ENCODE measurements around the gene HTT-AS. TPM values are rescaled to one million over a fixed set of nuclear protein-coding genes. Genes with fewer than 3 reads are reported as not detected.

The HTT-AS gene
- total RNA-seq, 4 donors from 2014 or later, result not detected

GRCh38 chr4:3026540-3026939, 47.8 kb downstream of the HTT-AS start:
- WGBS, result 93% methylated on average over 9 of the region's 9 CpGs
- Histone ChIP-seq H3K4me1 (no peaks in the 10 kb centered on the region), H3K4me3 (no peak overlapping the region), H3K36me3 (no peaks in the 10 kb centered on the region), H3K27me3 (no peaks in the 10 kb centered on the region), H3K27ac (no peak overlapping the region), H3K9me3 (no peaks in the 10 kb centered on the region)
- DNase-seq (ENCODE audit: low spot score in 2 of 2), result no peak
- no peak for TF ChIP-seq POLR2A (IDR thresholded peaks at IDR 0.05)

GRCh38 chr4:3025881-3026280, 48.5 kb downstream of the HTT-AS start:
- Histone ChIP-seq H3K4me3 (no peak overlapping the region), H3K9me3 (no peaks in the 10 kb centered on the region), H3K36me3 (no peaks in the 10 kb centered on the region), H3K27me3 (no peaks in the 10 kb centered on the region), H3K4me1 (no peaks in the 10 kb centered on the region), H3K27ac (no peak overlapping the region)
- TF ChIP-seq EP300 (IDR thresholded peaks at IDR 0.05), result no peak
- WGBS, result 94% methylated on average over 21 of the region's 21 CpGs
- DNase-seq (ENCODE audit: low spot score in 2 of 2), result no peak

GRCh38 chr4:3022651-3023050, 51.7 kb downstream of the HTT-AS start:
- DNase-seq (ENCODE audit: low spot score in 2 of 2), result no peak
- no peak for TF ChIP-seq CTCF (IDR thresholded peaks at IDR 0.05)
- no peak for TF ChIP-seq POLR2AphosphoS5 (IDR thresholded peaks at IDR 0.05)
- no peak for TF ChIP-seq POLR2A (IDR thresholded peaks at IDR 0.05)
- TF ChIP-seq EP300 (IDR thresholded peaks at IDR 0.05), result no peak

GRCh38 chr4:3022112-3022511, 52.2 kb downstream of the HTT-AS start:
- TF ChIP-seq EP300 (IDR thresholded peaks at IDR 0.05), result no peak
- TF ChIP-seq POLR2A (IDR thresholded peaks at IDR 0.05), result no peak
- H3K4me3 ChIP-seq, result no peak overlapping the region
- WGBS, result 88% methylated on average over 8 of the region's 8 CpGs
- no peak for DNase-seq (ENCODE audit: low spot score in 2 of 2)
- H3K27me3 ChIP-seq, result no peaks in the 10 kb centered on the region
- H3K36me3 ChIP-seq, result no peaks in the 10 kb centered on the region
- H3K4me1 ChIP-seq, result no peaks in the 10 kb centered on the region
- H3K27ac ChIP-seq, result no peak overlapping the region
- H3K9me3 ChIP-seq, result no peaks in the 10 kb centered on the region

More at GRCh38 chr4:3022651-3023050, 51.7 kb downstream of the HTT-AS start:
- Histone ChIP-seq H3K4me3 (no peak overlapping the region), H3K36me3 (no peaks in the 10 kb centered on the region), H3K9me3 (no peaks in the 10 kb centered on the region), H3K27me3 (no peaks in the 10 kb centered on the region), H3K4me1 (no peaks in the 10 kb centered on the region), H3K27ac (no peak overlapping the region)
- WGBS, result 82% methylated on average over 3 of the region's 3 CpGs

GRCh38 chr4:3021627-3022026, 52.7 kb downstream of the HTT-AS start:
- WGBS, result 97% methylated on average over 8 of the region's 8 CpGs
- Histone ChIP-seq H3K4me1 (no peaks in the 10 kb centered on the region), H3K27ac (no peak overlapping the region), H3K4me3 (no peak overlapping the region), H3K27me3 (no peaks in the 10 kb centered on the region), H3K9me3 (no peaks in the 10 kb centered on the region), H3K36me3 (no peaks in the 10 kb centered on the region)
- DNase-seq (ENCODE audit: low spot score in 2 of 2), result peak in 1 of 2 donors; percentile 56
- TF ChIP-seq POLR2A (IDR thresholded peaks at IDR 0.05), result no peak
- TF ChIP-seq CTCF (IDR thresholded peaks at IDR 0.05), result no peak
- TF ChIP-seq EP300 (IDR thresholded peaks at IDR 0.05), result no peak
- TF ChIP-seq POLR2AphosphoS5 (IDR thresholded peaks at IDR 0.05), result no peak

GRCh38 chr4:3021127-3021526, 53.2 kb downstream of the HTT-AS start:
- no peak for DNase-seq (ENCODE audit: low spot score in 2 of 2)
- Histone ChIP-seq H3K27me3 (no peaks in the 10 kb centered on the region), H3K36me3 (no peaks in the 10 kb centered on the region), H3K27ac (no peak overlapping the region), H3K4me3 (no peak overlapping the region), H3K9me3 (no peaks in the 10 kb centered on the region), H3K4me1 (no peaks in the 10 kb centered on the region)
- 92% methylated on average over 6 of the region's 6 CpGs for WGBS
- TF ChIP-seq POLR2AphosphoS5 (IDR thresholded peaks at IDR 0.05) (no peak), POLR2A (IDR thresholded peaks at IDR 0.05) (no peak), CTCF (IDR thresholded peaks at IDR 0.05) (no peak), EP300 (IDR thresholded peaks at IDR 0.05) (no peak)

GRCh38 chr4:3019145-3019846, 55.0 kb downstream of the HTT-AS start:
- TF ChIP-seq POLR2A (IDR thresholded peaks at IDR 0.05) (no peak), EP300 (IDR thresholded peaks at IDR 0.05) (no peak), CTCF (IDR thresholded peaks at IDR 0.05) (no peak), POLR2AphosphoS5 (IDR thresholded peaks at IDR 0.05) (no peak)
- WGBS, result 84% methylated on average over 13 of the region's 13 CpGs
- no peaks in the 10 kb centered on the region for H3K4me1 ChIP-seq
- H3K27me3 ChIP-seq, result no peaks in the 10 kb centered on the region
- peak in 1 of 2 donors; percentile 24 for DNase-seq (ENCODE audit: low spot score in 2 of 2)
- H3K36me3 ChIP-seq, result no peaks in the 10 kb centered on the region
- H3K4me3 ChIP-seq, result no peak overlapping the region
- H3K27ac ChIP-seq, result no peak overlapping the region
- H3K9me3 ChIP-seq, result no peaks in the 10 kb centered on the region

Data from suprapubic skin (tissue), 4 donors.